ENCODE results near the gene HYAL3. TPM values are rescaled to one million over a fixed set of nuclear protein-coding genes. Genes with fewer than 3 reads are reported as not detected.

The HYAL3 gene
- total RNA-seq, 1 experiment from 2014 or later = 10.2 TPM

DNA sequence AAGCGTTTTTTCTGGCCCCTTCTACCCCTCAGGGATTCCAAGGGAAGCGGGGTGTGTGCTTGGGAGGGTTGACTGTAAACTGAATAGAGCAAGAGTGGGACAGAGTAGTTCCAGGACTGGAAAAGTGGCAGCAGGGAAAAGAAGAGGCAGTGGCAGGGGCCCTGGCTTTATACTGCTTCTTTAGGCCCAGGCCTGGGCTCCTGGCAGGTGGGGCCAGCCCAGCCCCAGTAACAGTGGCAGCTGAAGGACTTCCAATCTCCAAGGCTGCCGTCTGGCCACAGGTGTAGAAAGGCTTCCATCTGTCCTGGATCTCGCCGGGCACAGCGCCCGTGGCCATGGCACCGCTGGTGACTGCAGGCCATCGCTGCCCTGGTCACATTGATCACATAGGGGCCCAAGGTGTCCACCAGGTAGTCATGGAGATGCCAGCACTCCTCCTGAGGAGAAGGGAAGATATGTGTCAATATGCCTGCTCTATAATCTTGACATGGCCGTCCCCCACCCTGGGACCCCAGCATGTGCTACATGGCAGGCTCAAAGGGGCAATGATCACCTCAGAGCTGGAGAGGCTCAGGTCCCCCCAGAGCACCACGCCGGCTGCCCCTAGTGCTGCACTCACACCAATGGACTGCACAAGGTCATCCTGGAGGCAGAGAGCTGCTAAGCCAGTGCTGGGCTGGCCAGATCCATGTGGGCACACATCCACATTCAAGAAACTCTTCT lies 6.0 kb downstream of the HYAL3 start:
- POLR2A ChIA-PET (ENCODE audit: unreplicated experiment) = no interaction called here
- peak overlapping the region; percentile 88 for H3K4me2 ChIP-seq
- no peaks in the 10 kb centered on the region for H3K27me3 ChIP-seq (ENCODE audit: insufficient read depth, low read depth)
- H3K4me3 ChIP-seq = peak overlapping the region; percentile 79
- H3K79me2 ChIP-seq (ENCODE audit: low read depth) = peaks cover 28% of the 10 kb centered on the region
- H3K27ac ChIP-seq = peak overlapping the region; percentile 47; the same call in 1 of the 2 replicates
- H2AFZ ChIP-seq = peak overlapping the region; percentile 77; the same call in 1 of the 2 replicates
- no TSS peak for BruUV-seq (replicated peaks)
- no peaks in the 10 kb centered on the region for H3K36me3 ChIP-seq (ENCODE audit: low read depth)
- peaks cover 16% of the 10 kb centered on the region for H3K4me1 ChIP-seq (replicated peaks; ENCODE audit: insufficient read depth)
- TF ChIP-seq EZH2 (IDR thresholded peaks at IDR 0.05; ENCODE audit: low read depth) = no peak
- TF ChIP-seq, protein P1, sequence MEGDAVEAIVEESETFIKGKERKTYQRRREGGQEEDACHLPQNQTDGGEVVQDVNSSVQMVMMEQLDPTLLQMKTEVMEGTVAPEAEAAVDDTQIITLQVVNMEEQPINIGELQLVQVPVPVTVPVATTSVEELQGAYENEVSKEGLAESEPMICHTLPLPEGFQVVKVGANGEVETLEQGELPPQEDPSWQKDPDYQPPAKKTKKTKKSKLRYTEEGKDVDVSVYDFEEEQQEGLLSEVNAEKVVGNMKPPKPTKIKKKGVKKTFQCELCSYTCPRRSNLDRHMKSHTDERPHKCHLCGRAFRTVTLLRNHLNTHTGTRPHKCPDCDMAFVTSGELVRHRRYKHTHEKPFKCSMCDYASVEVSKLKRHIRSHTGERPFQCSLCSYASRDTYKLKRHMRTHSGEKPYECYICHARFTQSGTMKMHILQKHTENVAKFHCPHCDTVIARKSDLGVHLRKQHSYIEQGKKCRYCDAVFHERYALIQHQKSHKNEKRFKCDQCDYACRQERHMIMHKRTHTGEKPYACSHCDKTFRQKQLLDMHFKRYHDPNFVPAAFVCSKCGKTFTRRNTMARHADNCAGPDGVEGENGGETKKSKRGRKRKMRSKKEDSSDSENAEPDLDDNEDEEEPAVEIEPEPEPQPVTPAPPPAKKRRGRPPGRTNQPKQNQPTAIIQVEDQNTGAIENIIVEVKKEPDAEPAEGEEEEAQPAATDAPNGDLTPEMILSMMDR (conservative IDR thresholded peaks at IDR 0.05) = no peak
- no peaks in the 10 kb centered on the region for H3K9me2 ChIP-seq (ENCODE audit: insufficient read depth)
- CTCF ChIA-PET = no interaction called here
- no peaks in the 10 kb centered on the region for H4K20me1 ChIP-seq (ENCODE audit: insufficient read depth)
- intact Hi-C loops (cut with micrococcal nuclease; ENCODE audit: unreplicated experiment) = no loop called here
- no peak for DNase-seq
- H3K9me3 ChIP-seq (ENCODE audit: insufficient read depth, low read depth) = no peaks in the 10 kb centered on the region
- no peaks in the 10 kb centered on the region for H3F3A ChIP-seq (ENCODE audit: insufficient read depth, low read depth)

DNA sequence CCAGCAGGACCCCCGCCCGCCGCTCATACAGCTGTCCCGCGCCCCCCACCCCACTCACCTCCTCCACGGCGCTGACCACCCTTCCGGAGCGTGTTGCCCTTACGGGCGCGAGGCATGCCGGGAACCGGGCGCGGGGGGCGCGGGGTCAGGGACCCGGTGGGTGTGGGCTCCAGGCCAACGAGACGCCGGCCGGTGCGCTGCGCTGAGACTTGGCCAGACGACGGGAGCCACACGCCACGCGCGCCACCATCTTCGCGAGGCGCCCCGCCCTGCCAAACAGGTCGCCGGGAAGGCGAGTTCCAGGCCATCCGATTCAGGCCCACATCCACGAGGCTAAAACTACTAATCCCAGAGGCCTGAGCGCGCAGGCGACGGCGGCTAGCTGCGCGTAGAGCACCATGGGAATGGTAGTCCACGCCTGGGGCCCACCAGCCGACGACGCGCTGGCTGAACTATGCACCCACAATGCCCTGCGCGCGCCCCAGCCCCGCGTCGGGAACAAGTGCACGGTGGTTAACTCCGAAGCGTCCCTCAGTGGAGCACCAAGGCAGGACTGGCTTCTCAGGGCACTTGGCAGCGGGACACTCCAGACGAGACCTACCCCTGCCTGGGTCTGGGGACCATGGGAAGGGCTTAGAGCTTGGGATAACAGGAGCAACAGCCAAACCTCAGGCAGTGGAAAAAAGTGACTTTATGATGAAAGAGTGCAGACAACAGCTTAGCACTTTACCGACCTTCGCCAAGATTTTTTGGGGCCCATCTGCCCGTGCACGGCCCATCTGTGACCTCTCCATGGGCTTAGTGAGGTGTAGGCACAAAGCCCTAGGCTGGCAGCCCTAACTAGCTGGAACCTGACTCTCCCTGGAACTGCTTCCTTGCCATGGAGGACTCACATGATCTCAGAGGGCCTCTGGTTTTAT lies 6.8 kb downstream of the HYAL3 start, which contains the start of gene IFRD2:
Gene IFRD2, minus strand, starts transcription at position 271 of the 920 bp plus-strand sequence. Its CDS starts 155 bp downstream, at position 116.
- Histone ChIP-seq H3K36me3 (ENCODE audit: low read depth) (no peaks in the 10 kb centered on the region), H3K9me3 (ENCODE audit: insufficient read depth, low read depth) (no peaks in the 10 kb centered on the region), H3K4me1 (replicated peaks; ENCODE audit: insufficient read depth) (peaks cover 13% of the 10 kb centered on the region), H3K79me2 (ENCODE audit: low read depth) (peaks cover 25% of the 10 kb centered on the region), H4K20me1 (ENCODE audit: insufficient read depth) (no peaks in the 10 kb centered on the region), H3F3A (ENCODE audit: insufficient read depth, low read depth) (no peaks in the 10 kb centered on the region), H2AFZ (peak within 1 kb of the TSS; percentile 77), H3K27ac (peak within 1 kb of the TSS; percentile 74), H3K4me2 (peak within 1 kb of the TSS; percentile 88), H3K27me3 (ENCODE audit: insufficient read depth, low read depth) (no peaks in the 10 kb centered on the region), H3K4me3 (peak within 1 kb of the TSS; percentile 79), H3K9me2 (ENCODE audit: insufficient read depth) (no peaks in the 10 kb centered on the region)
- CTCF ChIA-PET = interaction anchor here (0.6 to 0.9 kb wide), 2 partner anchors 28 to 29 kb away, joined by 3 to 10 read pairs; no protein-coding TSS in a partner anchor
- BruUV-seq (replicated peaks) = TSS peak; percentile 93
- intact Hi-C loops (cut with micrococcal nuclease; ENCODE audit: unreplicated experiment) = loop anchor here (1.0 kb wide), 1 partner anchor 29 kb away; no protein-coding TSS in a partner anchor
- no peak for TF ChIP-seq EZH2 (IDR thresholded peaks at IDR 0.05; ENCODE audit: low read depth)
- TF ChIP-seq, protein P1 (conservative IDR thresholded peaks at IDR 0.05) = no peak
- peak; percentile 90 to 95 for DNase-seq
- POLR2A ChIA-PET (ENCODE audit: unreplicated experiment) = interaction anchor here (0.5 to 1.2 kb wide), 4 partner anchors 24 to 57 kb away, joined by 5 to 9 read pairs (median 8); partner anchors contain the start of gene GNAI2

DNA sequence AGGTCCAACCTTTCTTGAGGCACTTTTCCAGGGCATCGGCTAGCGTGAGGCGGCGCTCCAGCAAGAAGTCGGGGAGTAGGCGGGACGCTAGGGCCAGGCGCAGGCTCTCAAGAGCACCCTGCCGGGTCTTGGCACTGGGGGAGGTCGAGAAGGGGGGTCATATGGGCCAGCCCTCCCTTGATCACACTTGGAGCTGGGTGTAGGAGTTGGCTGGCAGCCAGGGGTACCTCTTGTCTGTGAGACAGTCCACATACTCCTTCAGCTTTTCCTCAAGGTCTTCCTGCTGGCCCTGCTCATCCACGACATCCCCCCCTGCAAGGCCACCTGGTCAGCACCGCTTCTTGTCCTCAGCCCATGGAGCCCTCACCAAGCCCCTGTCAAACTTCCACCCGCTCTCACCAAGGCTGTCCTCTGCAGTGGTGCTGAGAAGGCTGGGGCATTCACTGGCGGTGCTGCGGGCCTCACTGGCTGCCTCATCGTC lies 9.0 kb downstream of the HYAL3 start:
- POLR2A ChIA-PET (ENCODE audit: unreplicated experiment) = no interaction called here

More for the DNA sequence above, 9.0 kb downstream of the HYAL3 start:
- H3K4me3 ChIP-seq = no peak overlapping the region
- DNase-seq = no peak
- no TSS peak for BruUV-seq (replicated peaks)
- intact Hi-C loops (cut with micrococcal nuclease; ENCODE audit: unreplicated experiment) = no loop called here
- H3K79me2 ChIP-seq (ENCODE audit: low read depth) = peaks cover 25% of the 10 kb centered on the region
- no peaks in the 10 kb centered on the region for H3K9me2 ChIP-seq (ENCODE audit: insufficient read depth)
- peaks cover 13% of the 10 kb centered on the region for H3K4me1 ChIP-seq (replicated peaks; ENCODE audit: insufficient read depth)
- H3K27ac ChIP-seq = no peak overlapping the region
- no peak for TF ChIP-seq EZH2 (IDR thresholded peaks at IDR 0.05; ENCODE audit: low read depth)
- TF ChIP-seq, protein P1 (conservative IDR thresholded peaks at IDR 0.05) = no peak
- no peaks in the 10 kb centered on the region for H4K20me1 ChIP-seq (ENCODE audit: insufficient read depth)
- peaks cover 11% of the 10 kb centered on the region; the same call in 1 of the 2 replicates for H3F3A ChIP-seq (ENCODE audit: insufficient read depth, low read depth)
- CTCF ChIA-PET = no interaction called here
- H3K27me3 ChIP-seq (ENCODE audit: insufficient read depth, low read depth) = no peaks in the 10 kb centered on the region
- no peaks in the 10 kb centered on the region for H3K36me3 ChIP-seq (ENCODE audit: low read depth)
- H3K9me3 ChIP-seq (ENCODE audit: insufficient read depth, low read depth) = no peaks in the 10 kb centered on the region
- H3K4me2 ChIP-seq = peak overlapping the region; percentile 88; the same call in 1 of the 2 replicates
- no peak overlapping the region for H2AFZ ChIP-seq

Measured in PC-9 (cell line).